H1 (cell line): ENCODE measurements around the gene RHBDF2. TPM values are rescaled to one million over a fixed set of nuclear protein-coding genes. Genes with fewer than 3 reads are reported as not detected.

Experiments used
- PHF8 ChIP-seq: fragments of 200-600 bp; sonication (generic); conservative IDR thresholded peaks from 2 replicates; pipeline ENCODE4 v1.7.1; 2012; ENCODE audit warnings: low read depth, mild to moderate bottlenecking, inconsistent platforms, low read length, moderate library complexity
- polyA plus RNA-seq, 7 experiments: library from polyadenylated mRNA; depleted of rRNA in 3 of 7; stranded (reverse) in 5 of 7; unstranded in 2 of 7; fragments of >200 nt in 5 of 7; fragments of 200-250 nt in 2 of 7; gene quantifications; 1 replicate in 5 of 7; 2 replicates in 1 of 7; 4 replicates in 1 of 7; pipeline versions ENCODE4 v1.2.1 to v1.2.3, GENCODE V29; 2011 to 2013; ENCODE audit warnings: missing spikeins in 2 of 7, mixed read lengths in 2 of 7
- total RNA-seq: library from RNA; stranded (reverse); fragmentation: NEBNext Ultra II Directional; extraction: Animal tissue kit (Norgen Biotek cat#: 25700); gene quantifications from 2 replicates; pipeline ENCODE4 v1.2.1, GENCODE V29; 2021

The RHBDF2 gene
- total and polyA plus RNA-seq, 2 of the 8 experiments (the other 6 are each of a cell fraction or from before 2014, with no cell fraction given), result 21.2 to 25.9 TPM

DNA sequence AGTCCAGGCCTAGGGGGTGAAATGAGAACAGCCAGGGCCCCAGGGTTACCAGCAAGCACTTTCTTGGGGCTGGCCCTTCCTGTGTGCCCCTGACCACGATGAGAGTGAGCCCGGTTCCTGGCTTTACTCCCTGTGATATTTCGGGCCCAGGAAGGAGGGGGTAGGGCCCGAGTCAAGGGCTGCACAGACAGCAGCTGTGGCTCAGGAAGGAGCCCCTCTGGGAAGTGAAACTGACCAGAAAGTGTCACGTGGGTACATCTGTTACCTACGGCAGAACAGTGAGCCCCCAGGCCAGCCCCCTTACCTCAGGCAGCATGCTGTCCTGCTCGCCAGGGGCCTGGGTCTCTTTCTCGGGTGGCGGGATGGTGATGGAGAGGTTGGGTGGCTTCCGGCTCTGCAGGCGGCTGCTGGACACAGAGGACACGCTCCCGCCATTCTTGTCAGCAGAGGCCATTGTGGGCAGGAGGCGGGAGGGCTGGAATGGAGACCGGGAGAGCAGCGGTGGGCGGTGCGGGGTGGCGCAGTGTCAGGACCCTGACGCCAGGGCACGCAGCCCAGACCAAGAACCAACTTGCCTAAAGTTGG, 20.1 kb downstream of the RHBDF2 start (continued):
- no peak for TF ChIP-seq PHF8
